H9 (cell line): ENCODE measurements around the gene PPM1N. TPM values are rescaled to one million over a fixed set of nuclear protein-coding genes. Genes with fewer than 3 reads are reported as not detected.

Experiments
- DNase-seq: peaks from one replicate; pipeline ENCODE4 v3.0.0-alpha.2; 2017
- H2AFZ ChIP-seq: one replicate; pipeline ENCODE4 v1.6.1; 2013; ENCODE audit warnings: mild to moderate bottlenecking, low read length, control low read depth, moderate library complexity
- H2AK5ac ChIP-seq: 2 replicates; pipeline ENCODE4 v1.6.1; 2013; ENCODE audit warnings: low read length, control low read depth, mixed read lengths; ENCODE audit not compliant: insufficient read length
- H2BK120ac ChIP-seq: one replicate; pipeline ENCODE4 v1.6.1; 2013; ENCODE audit warnings: low read depth, mild to moderate bottlenecking, low read length, control low read depth, inconsistent platforms; ENCODE audit not compliant: poor library complexity, severe bottlenecking
- H2BK12ac ChIP-seq: 2 replicates; pipeline ENCODE4 v1.6.1; 2013; ENCODE audit warnings: low read length, control low read depth, mixed read lengths, low read depth; ENCODE audit not compliant: insufficient read length
- H2BK15ac ChIP-seq: 2 replicates; pipeline ENCODE4 v1.6.1; 2013; ENCODE audit warnings: low read depth, low read length, control low read depth
- H2BK20ac ChIP-seq: one replicate; pipeline ENCODE4 v1.6.1; 2013; ENCODE audit warnings: low read depth, mild to moderate bottlenecking, low read length, control low read depth, inconsistent platforms; ENCODE audit not compliant: poor library complexity, severe bottlenecking
- H2BK5ac ChIP-seq: 2 replicates; pipeline ENCODE4 v1.6.1; 2013; ENCODE audit warnings: low read length, control low read depth, mixed read lengths; ENCODE audit not compliant: insufficient read length
- H3K14ac ChIP-seq: 2 replicates; pipeline ENCODE4 v1.6.1; 2013; ENCODE audit warnings: low read length, control low read depth; ENCODE audit not compliant: insufficient read depth
- H3K18ac ChIP-seq: 2 replicates; pipeline ENCODE4 v1.6.1; 2013; ENCODE audit warnings: low read depth, mild to moderate bottlenecking, mixed read lengths, low read length, control low read depth; ENCODE audit not compliant: insufficient read length
- H3K23ac ChIP-seq: 2 replicates; pipeline ENCODE4 v1.6.1; 2013; ENCODE audit warnings: low read length, control low read depth, mixed read lengths, low read depth; ENCODE audit not compliant: insufficient read length
- H3K23me2 ChIP-seq: 2 replicates; pipeline ENCODE4 v1.6.1; 2013; ENCODE audit warnings: low read depth, mild to moderate bottlenecking, mixed read lengths, low read length, control low read depth; ENCODE audit not compliant: insufficient read length, poor library complexity, severe bottlenecking
- H3K27ac ChIP-seq: 2 replicates; pipeline ENCODE4 v1.5.1; 2013; ENCODE audit warnings: low read length, control low read depth, mixed read lengths, low read depth; ENCODE audit not compliant: insufficient read length
- H3K27me3 ChIP-seq: 2 replicates; pipeline ENCODE4 v1.6.1; 2013; ENCODE audit warnings: low read length, control low read depth, inconsistent platforms; ENCODE audit not compliant: insufficient read depth
- H3K4ac ChIP-seq: 2 replicates; pipeline ENCODE4 v1.6.1; 2013; ENCODE audit warnings: low read depth, mild to moderate bottlenecking, control low read depth, inconsistent platforms, low read length, moderate library complexity
- H3K4me1 ChIP-seq: 2 replicates; pipeline ENCODE4 v1.6.1; 2013; ENCODE audit warnings: low read length, control low read depth, inconsistent platforms; ENCODE audit not compliant: insufficient read depth
- H3K4me2 ChIP-seq: 2 replicates; pipeline ENCODE4 v1.6.1; 2013; ENCODE audit warnings: low read length, control low read depth, mixed read lengths; ENCODE audit not compliant: insufficient read length, insufficient read depth
- H3K56ac ChIP-seq: 2 replicates; pipeline ENCODE4 v1.6.1; 2013; ENCODE audit warnings: low read depth, mild to moderate bottlenecking, mixed read lengths, low read length, control low read depth; ENCODE audit not compliant: insufficient read length
- H3K79me1 ChIP-seq: 2 replicates; pipeline ENCODE4 v1.6.1; 2013; ENCODE audit warnings: low read depth, mild to moderate bottlenecking, moderate library complexity, low read length, control low read depth, inconsistent platforms; ENCODE audit not compliant: insufficient read depth, poor library complexity, severe bottlenecking
- H3K79me2 ChIP-seq: 2 replicates; pipeline ENCODE4 v1.6.1; 2013; ENCODE audit warnings: low read length, control low read depth, inconsistent platforms; ENCODE audit not compliant: insufficient read depth
- H3K9ac ChIP-seq: 2 replicates; pipeline ENCODE4 v1.6.1; 2013; ENCODE audit warnings: low read length, control low read depth, mixed read lengths; ENCODE audit not compliant: insufficient read length; ENCODE audit errors: extremely low read depth
- H3K9me3 ChIP-seq: one replicate; pipeline ENCODE4 v1.6.1; 2013; ENCODE audit warnings: low read depth, low read length, inconsistent platforms; ENCODE audit not compliant: control insufficient read depth
- H3T11ph ChIP-seq: one replicate; pipeline ENCODE4 v1.6.1; 2013; ENCODE audit warnings: mild to moderate bottlenecking, low read length, control low read depth, inconsistent platforms
- H4K20me1 ChIP-seq: one replicate; pipeline ENCODE4 v1.6.1; 2013; ENCODE audit not compliant: control insufficient read depth, insufficient read length, insufficient read depth
- H4K5ac ChIP-seq: 2 replicates; pipeline ENCODE4 v1.6.1; 2013; ENCODE audit warnings: low read depth, mild to moderate bottlenecking, mixed read lengths, low read length, control low read depth; ENCODE audit not compliant: insufficient read length
- H4K8ac ChIP-seq: replicated peaks from 2 replicates; pipeline ENCODE4 v1.6.1; 2013; ENCODE audit warnings: low read length, control low read depth, mixed read lengths, low read depth; ENCODE audit not compliant: insufficient read length
- H4K91ac ChIP-seq: 2 replicates; pipeline ENCODE4 v1.6.1; 2013; ENCODE audit warnings: low read depth, mild to moderate bottlenecking, moderate library complexity, mixed read lengths, low read length, control low read depth; ENCODE audit not compliant: insufficient read length
- H3K27ac Mint-ChIP-seq, 3 experiments: 2 replicates in 2 of 3; 3 replicates in 1 of 3; pipeline ENCODE4 v1.8.0; 2020 to 2021; ENCODE audit warnings: mixed read lengths in 3 of 3, mild to moderate bottlenecking in 1 of 3, moderate library complexity in 1 of 3
- H3K27me3 Mint-ChIP-seq: 2 replicates; pipeline ENCODE4 v1.8.0; 2021; ENCODE audit warnings: low read depth, mild to moderate bottlenecking, moderate library complexity, mixed read lengths
- H3K36me3 Mint-ChIP-seq, 3 experiments: 2 replicates in 2 of 3; 3 replicates in 1 of 3; pipeline ENCODE4 v1.8.0; 2020 to 2021; ENCODE audit warnings: low read depth in 3 of 3, mixed read lengths in 3 of 3; ENCODE audit not compliant: insufficient read depth in 1 of 3
- H3K4me1 Mint-ChIP-seq, 2 experiments: 2 replicates each; pipeline ENCODE4 v1.8.0; 2020; ENCODE audit warnings: mixed read lengths in 2 of 2
- H3K4me3 Mint-ChIP-seq, 2 experiments: 2 replicates in 1 of 2; 3 replicates in 1 of 2; pipeline ENCODE4 v1.8.0; 2020 to 2021; ENCODE audit warnings: mild to moderate bottlenecking in 2 of 2, mixed read lengths in 2 of 2, moderate library complexity in 1 of 2
- H3K9me3 Mint-ChIP-seq, 2 experiments: 2 replicates in 1 of 2; 3 replicates in 1 of 2; pipeline ENCODE4 v1.8.0; 2020; ENCODE audit warnings: mild to moderate bottlenecking in 2 of 2, mixed read lengths in 2 of 2, moderate library complexity in 1 of 2
- WGBS: extraction: QIAGEN DNeasy Blood & Tissue Kit; methylation state at CpG from one replicate; pipeline ENCODE4 v1.1.7; 2013; ENCODE audit warnings: missing lambda C conversion rate, low lambda C conversion rate, mixed read lengths; ENCODE audit not compliant: insufficient read length; ENCODE audit errors: extremely low coverage; 5-methylcytosine and 5-hydroxymethylcytosine counted together
- total RNA-seq: library from RNA; stranded (reverse); gene quantifications from 2 replicates; pipeline ENCODE4 v1.2.1, GENCODE V29; 2021
- TF ChIP-seq, protein P1 (sequence below): fragments of 200-600 bp; sonication (generic); conservative IDR thresholded peaks from 3 replicates; pipeline ENCODE4 v1.8.0; 2021; ENCODE audit warnings: antibody characterized with exemption, mild to moderate bottlenecking

The PPM1N gene
- total RNA-seq, 1 experiment from 2014 or later: 7.7 TPM

DNA sequence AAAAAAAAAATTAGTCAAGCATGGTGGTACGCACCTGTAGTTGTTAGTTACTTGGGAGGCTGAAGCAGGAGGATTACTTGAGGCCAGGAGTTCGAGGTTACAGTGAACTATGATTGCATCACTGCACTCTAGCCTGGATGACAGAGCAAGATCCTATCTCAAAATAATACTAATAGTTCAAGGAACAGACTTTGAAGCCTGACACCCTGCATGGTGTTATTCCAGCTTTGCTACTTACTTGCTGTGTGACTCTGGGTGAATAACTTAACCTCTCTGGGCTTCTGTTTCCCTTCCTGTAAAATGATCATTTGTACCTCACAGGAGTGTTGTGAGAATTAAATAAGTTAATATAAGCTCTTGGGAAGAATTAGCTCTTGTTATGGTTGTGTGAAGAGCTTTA lies 34.0 kb upstream of the PPM1N start:
- H3K9ac ChIP-seq: no peak overlapping the region
- no peak overlapping the region for H3K23ac ChIP-seq
- TF ChIP-seq, protein P1, sequence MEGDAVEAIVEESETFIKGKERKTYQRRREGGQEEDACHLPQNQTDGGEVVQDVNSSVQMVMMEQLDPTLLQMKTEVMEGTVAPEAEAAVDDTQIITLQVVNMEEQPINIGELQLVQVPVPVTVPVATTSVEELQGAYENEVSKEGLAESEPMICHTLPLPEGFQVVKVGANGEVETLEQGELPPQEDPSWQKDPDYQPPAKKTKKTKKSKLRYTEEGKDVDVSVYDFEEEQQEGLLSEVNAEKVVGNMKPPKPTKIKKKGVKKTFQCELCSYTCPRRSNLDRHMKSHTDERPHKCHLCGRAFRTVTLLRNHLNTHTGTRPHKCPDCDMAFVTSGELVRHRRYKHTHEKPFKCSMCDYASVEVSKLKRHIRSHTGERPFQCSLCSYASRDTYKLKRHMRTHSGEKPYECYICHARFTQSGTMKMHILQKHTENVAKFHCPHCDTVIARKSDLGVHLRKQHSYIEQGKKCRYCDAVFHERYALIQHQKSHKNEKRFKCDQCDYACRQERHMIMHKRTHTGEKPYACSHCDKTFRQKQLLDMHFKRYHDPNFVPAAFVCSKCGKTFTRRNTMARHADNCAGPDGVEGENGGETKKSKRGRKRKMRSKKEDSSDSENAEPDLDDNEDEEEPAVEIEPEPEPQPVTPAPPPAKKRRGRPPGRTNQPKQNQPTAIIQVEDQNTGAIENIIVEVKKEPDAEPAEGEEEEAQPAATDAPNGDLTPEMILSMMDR: no peak
- no peak overlapping the region for H4K91ac ChIP-seq
- no peak overlapping the region for H2BK12ac ChIP-seq
- no peak overlapping the region for H3K4me2 ChIP-seq
- H3K4ac ChIP-seq: no peak overlapping the region
- no peak overlapping the region for H2BK15ac ChIP-seq
- peaks cover 16% of the 10 kb centered on the region for H3K23me2 ChIP-seq
- Mint-ChIP-seq H3K27me3 (peaks cover 19% of the 10 kb centered on the region), H3K36me3 (no peaks in the 10 kb centered on the region), H3K4me3 (no peak overlapping the region), H3K9me3 (no peaks in the 10 kb centered on the region; a peak in 1 of 5 replicates), H3K27ac (no peak overlapping the region), H3K4me1 (peaks cover 13 to 28% of the 10 kb centered on the region in 2 experiments)
- H4K20me1 ChIP-seq: no peaks in the 10 kb centered on the region
- no peak overlapping the region for H4K8ac ChIP-seq
- no peak overlapping the region for H4K5ac ChIP-seq
- H2AK5ac ChIP-seq: no peak overlapping the region
- H3K27ac ChIP-seq: no peak overlapping the region
- no peak overlapping the region for H2BK120ac ChIP-seq
- H3K79me2 ChIP-seq: no peaks in the 10 kb centered on the region
- no peak overlapping the region for H3K18ac ChIP-seq
- H3K4me1 ChIP-seq: no peaks in the 10 kb centered on the region
- no peak overlapping the region for H3K14ac ChIP-seq
- no peak overlapping the region for H2AFZ ChIP-seq
- no peak overlapping the region for H3K56ac ChIP-seq
- no peak overlapping the region for H2BK5ac ChIP-seq
- no peaks in the 10 kb centered on the region for H3K9me3 ChIP-seq
- no peak overlapping the region for H2BK20ac ChIP-seq
- H3T11ph ChIP-seq: no peak overlapping the region
- H3K79me1 ChIP-seq: no peaks in the 10 kb centered on the region
- WGBS: no CpG with 5 or more reads among the region's 2 CpGs
- no peak for DNase-seq
- no peaks in the 10 kb centered on the region; the same call in 1 of the 2 replicates for H3K27me3 ChIP-seq
